Measurements from ENCODE around the gene LRPAP1. TPM values are rescaled to one million over a fixed set of nuclear protein-coding genes. Genes with fewer than 3 reads are reported as not detected.

LRPAP1 gene
- total and polyA plus RNA-seq, 2 experiments from 2014 or later, result 191 to 299 TPM

DNA sequence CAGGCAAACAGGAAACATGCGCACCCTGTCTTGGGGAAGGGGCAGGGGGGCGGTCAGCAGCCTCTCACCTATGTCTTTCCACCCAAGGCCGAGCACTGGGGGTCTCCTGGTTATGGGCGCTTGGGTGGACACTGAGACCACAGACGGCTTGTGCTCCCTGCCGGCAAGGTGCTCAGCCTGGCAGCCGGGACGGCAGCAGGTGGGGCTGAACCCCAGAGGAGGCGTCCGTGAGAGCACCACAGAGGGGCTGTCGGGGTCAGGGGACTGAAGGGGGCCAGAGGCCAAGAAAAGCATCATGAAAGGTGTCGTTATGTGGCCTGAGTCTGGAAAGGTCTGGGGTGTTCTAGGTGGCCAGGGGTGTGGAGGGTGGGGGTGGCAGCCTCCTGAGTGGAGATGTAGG is 49.5 kb downstream of the LRPAP1 start:
- Histone ChIP-seq H3K4me2 (no peak overlapping the region), H3K79me2 (no peaks in the 10 kb centered on the region), H3K4me3 (no peak overlapping the region), H3K27ac (no peak overlapping the region), H2AFZ (no peak overlapping the region), H3K9me3 (ENCODE audit: low read depth) (no peaks in the 10 kb centered on the region), H3K4me1 (ENCODE audit: insufficient read depth) (peaks cover 13% of the 10 kb centered on the region), H3K27me3 (peaks cover 6% of the 10 kb centered on the region), H3K36me3 (replicated peaks; ENCODE audit: insufficient read depth, low read depth) (no peaks in the 10 kb centered on the region), H3K9me2 (replicated peaks; ENCODE audit: insufficient read depth) (no peaks in the 10 kb centered on the region), H4K20me1 (ENCODE audit: insufficient read depth, poor library complexity, severe bottlenecking) (no peaks in the 10 kb centered on the region)
- no peak for DNase-seq (ENCODE audit: low spot score)
- WGBS (ENCODE audit: low lambda C conversion rate, missing lambda C conversion rate), result 90% methylated on average over 12 of the region's 12 CpGs
- TF ChIP-seq EZH2phosphoT487 (IDR thresholded peaks at IDR 0.05; ENCODE audit: low read depth, severe bottlenecking, unreplicated experiment) (no peak), EZH2 (IDR thresholded peaks at IDR 0.05; ENCODE audit: borderline replicate concordance) (no peak)
- TF ChIP-seq, protein P1, sequence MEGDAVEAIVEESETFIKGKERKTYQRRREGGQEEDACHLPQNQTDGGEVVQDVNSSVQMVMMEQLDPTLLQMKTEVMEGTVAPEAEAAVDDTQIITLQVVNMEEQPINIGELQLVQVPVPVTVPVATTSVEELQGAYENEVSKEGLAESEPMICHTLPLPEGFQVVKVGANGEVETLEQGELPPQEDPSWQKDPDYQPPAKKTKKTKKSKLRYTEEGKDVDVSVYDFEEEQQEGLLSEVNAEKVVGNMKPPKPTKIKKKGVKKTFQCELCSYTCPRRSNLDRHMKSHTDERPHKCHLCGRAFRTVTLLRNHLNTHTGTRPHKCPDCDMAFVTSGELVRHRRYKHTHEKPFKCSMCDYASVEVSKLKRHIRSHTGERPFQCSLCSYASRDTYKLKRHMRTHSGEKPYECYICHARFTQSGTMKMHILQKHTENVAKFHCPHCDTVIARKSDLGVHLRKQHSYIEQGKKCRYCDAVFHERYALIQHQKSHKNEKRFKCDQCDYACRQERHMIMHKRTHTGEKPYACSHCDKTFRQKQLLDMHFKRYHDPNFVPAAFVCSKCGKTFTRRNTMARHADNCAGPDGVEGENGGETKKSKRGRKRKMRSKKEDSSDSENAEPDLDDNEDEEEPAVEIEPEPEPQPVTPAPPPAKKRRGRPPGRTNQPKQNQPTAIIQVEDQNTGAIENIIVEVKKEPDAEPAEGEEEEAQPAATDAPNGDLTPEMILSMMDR (IDR thresholded peaks at IDR 0.05; ENCODE audit: poor library complexity), result no peak

DNA sequence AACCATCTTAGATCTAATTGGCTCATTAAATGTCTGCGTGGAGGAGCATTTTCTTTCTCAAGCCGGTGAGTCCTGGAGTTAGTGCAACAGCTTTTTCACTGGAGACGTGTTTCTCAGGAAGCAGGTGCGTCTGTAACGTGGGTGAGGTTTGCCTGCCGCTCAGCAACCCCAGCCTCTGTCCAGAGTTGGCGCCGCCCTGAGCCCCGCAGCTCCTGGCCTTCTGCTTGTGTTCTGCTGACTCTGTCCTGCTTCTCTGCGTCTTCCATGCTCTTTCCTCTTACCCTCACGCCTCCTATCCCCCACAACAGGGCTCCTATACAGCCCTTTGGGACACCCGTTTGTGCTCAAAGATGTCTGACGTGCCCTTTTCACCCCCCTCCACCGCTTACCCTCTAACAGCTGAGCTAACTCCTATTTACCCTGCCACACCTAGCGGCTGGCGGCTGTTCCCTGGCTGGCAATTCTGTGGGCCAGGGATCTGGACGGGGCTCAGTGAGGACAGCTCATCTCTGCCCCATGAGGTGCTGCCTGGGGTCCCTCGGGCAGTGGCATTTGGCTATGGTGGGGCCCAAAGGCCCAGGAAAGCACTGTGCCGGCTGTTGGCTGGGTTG is 50.3 kb downstream of the LRPAP1 start:
- Histone ChIP-seq H3K9me3 (ENCODE audit: low read depth) (no peaks in the 10 kb centered on the region), H4K20me1 (ENCODE audit: insufficient read depth, poor library complexity, severe bottlenecking) (no peaks in the 10 kb centered on the region), H3K4me1 (ENCODE audit: insufficient read depth) (peaks cover 13% of the 10 kb centered on the region), H3K79me2 (no peaks in the 10 kb centered on the region), H3K36me3 (replicated peaks; ENCODE audit: insufficient read depth, low read depth) (no peaks in the 10 kb centered on the region), H2AFZ (no peak overlapping the region), H3K27me3 (peaks cover 6% of the 10 kb centered on the region), H3K4me3 (no peak overlapping the region), H3K9me2 (replicated peaks; ENCODE audit: insufficient read depth) (no peaks in the 10 kb centered on the region), H3K4me2 (no peak overlapping the region), H3K27ac (no peak overlapping the region)
- TF ChIP-seq EZH2 (IDR thresholded peaks at IDR 0.05; ENCODE audit: borderline replicate concordance) (no peak), EZH2phosphoT487 (IDR thresholded peaks at IDR 0.05; ENCODE audit: low read depth, severe bottlenecking, unreplicated experiment) (no peak)
- TF ChIP-seq, protein P1 (IDR thresholded peaks at IDR 0.05; ENCODE audit: poor library complexity), result no peak
- DNase-seq (ENCODE audit: low spot score), result no peak
- WGBS (ENCODE audit: low lambda C conversion rate, missing lambda C conversion rate), result 67% methylated on average over 19 of the region's 19 CpGs

DNA sequence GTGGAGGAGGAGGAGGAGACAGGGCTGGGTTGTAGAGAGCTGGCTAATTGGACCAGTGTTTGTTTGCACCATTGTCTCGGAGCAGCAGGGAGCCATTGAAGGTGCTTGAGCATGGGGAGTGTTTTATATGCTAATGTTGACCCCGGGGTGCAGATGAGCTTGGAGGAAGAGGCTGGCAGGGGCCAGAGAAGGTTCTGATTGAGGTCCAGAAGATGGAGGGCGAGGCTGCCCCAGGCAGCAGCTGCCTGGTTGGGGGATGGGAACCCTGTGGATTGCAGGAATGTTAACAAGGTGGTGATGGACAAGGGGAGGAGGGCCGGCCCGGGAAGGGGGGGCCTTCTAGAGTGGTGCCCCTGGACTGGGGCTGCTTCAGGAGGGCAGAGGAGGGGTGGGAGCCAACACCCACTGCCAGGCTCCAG is 51.1 kb downstream of the LRPAP1 start:
- TF ChIP-seq EZH2phosphoT487 (IDR thresholded peaks at IDR 0.05; ENCODE audit: low read depth, severe bottlenecking, unreplicated experiment), result no peak
- TF ChIP-seq EZH2 (IDR thresholded peaks at IDR 0.05; ENCODE audit: borderline replicate concordance), result no peak
- TF ChIP-seq, protein P1 (IDR thresholded peaks at IDR 0.05; ENCODE audit: poor library complexity), result no peak
- no peaks in the 10 kb centered on the region for H4K20me1 ChIP-seq (ENCODE audit: insufficient read depth, poor library complexity, severe bottlenecking)
- H3K36me3 ChIP-seq (replicated peaks; ENCODE audit: insufficient read depth, low read depth), result no peaks in the 10 kb centered on the region
- no peaks in the 10 kb centered on the region for H3K9me2 ChIP-seq (replicated peaks; ENCODE audit: insufficient read depth)
- H3K4me2 ChIP-seq, result no peak overlapping the region
- peaks cover 13% of the 10 kb centered on the region for H3K4me1 ChIP-seq (ENCODE audit: insufficient read depth)
- H3K27ac ChIP-seq, result no peak overlapping the region
- peaks cover 6% of the 10 kb centered on the region for H3K27me3 ChIP-seq
- H3K4me3 ChIP-seq, result no peak overlapping the region
- no peak for DNase-seq (ENCODE audit: low spot score)
- H2AFZ ChIP-seq, result no peak overlapping the region
- no peaks in the 10 kb centered on the region for H3K79me2 ChIP-seq
- H3K9me3 ChIP-seq (ENCODE audit: low read depth), result no peaks in the 10 kb centered on the region
- WGBS (ENCODE audit: low lambda C conversion rate, missing lambda C conversion rate), result 39% methylated on average over 5 of the region's 5 CpGs
